ENCODE data around the gene PSMA6.
A peak's percentile ranks its signal among the peaks of the same experiment; 100 is the strongest.
"Not testable (repeated sequence)": the region's sequence is repeated elsewhere in the genome, so short reads cannot be mapped to it uniquely, and the experiment has no call there.

PSMA6 gene

GRCh38 chr14:35289623-35290022 is 2.6 kb upstream of the PSMA6 start:
- no peaks in the 10 kb centered on the region for H3K27me3 ChIP-seq (ENCODE audit: low read depth)
- H3K4me1 ChIP-seq, result peaks cover 7% of the 10 kb centered on the region
- no peaks in the 10 kb centered on the region for H3K9me3 ChIP-seq
- in situ Hi-C loops (cut with MboI; ENCODE audit: low sequenced_read_pairs), result no loop called here
- H3K36me3 ChIP-seq (replicated peaks), result peaks cover 7% of the 10 kb centered on the region; the same call in 1 of the 2 replicates
- H3K4me3 ChIP-seq, result no peak overlapping the region
- no peak for DNase-seq (ENCODE audit: low spot score in 2 of 2)

GRCh38 chr14:35292770-35293561 is 784 bp downstream of the PSMA6 start:
- DNase-seq (ENCODE audit: low spot score in 2 of 2), result no peak
- Histone ChIP-seq H3K9me3 (no peaks in the 10 kb centered on the region), H3K4me1 (peaks cover 9% of the 10 kb centered on the region), H3K27me3 (ENCODE audit: low read depth) (no peaks in the 10 kb centered on the region), H3K36me3 (replicated peaks) (peaks cover 10% of the 10 kb centered on the region; the same call in 1 of the 2 replicates), H3K4me3 (peak overlapping the region; percentile 93)
- in situ Hi-C loops (cut with MboI; ENCODE audit: low sequenced_read_pairs), result no loop called here

- H3K4me3 ChIP-seq, result no peak overlapping the region
Observed at GRCh38 chr14:35295845-35296161, 3.6 kb downstream of the PSMA6 start.

GRCh38 chr14:35296545-35296944 is 4.4 kb downstream of the PSMA6 start:
- peaks cover 9% of the 10 kb centered on the region for H3K4me1 ChIP-seq
- DNase-seq (ENCODE audit: low spot score in 2 of 2), result no peak
- H3K4me3 ChIP-seq, result no peak overlapping the region
- no peaks in the 10 kb centered on the region for H3K9me3 ChIP-seq
- peaks cover 10% of the 10 kb centered on the region; the same call in 1 of the 2 replicates for H3K36me3 ChIP-seq (replicated peaks)
- no peaks in the 10 kb centered on the region for H3K27me3 ChIP-seq (ENCODE audit: low read depth)
- in situ Hi-C loops (cut with MboI; ENCODE audit: low sequenced_read_pairs), result no loop called here

More at GRCh38 chr14:35295845-35296161, 3.6 kb downstream of the PSMA6 start:
- Histone ChIP-seq H3K27me3 (ENCODE audit: low read depth) (no peaks in the 10 kb centered on the region), H3K4me1 (peaks cover 9% of the 10 kb centered on the region), H3K36me3 (replicated peaks) (peaks cover 10% of the 10 kb centered on the region; the same call in 1 of the 2 replicates), H3K9me3 (no peaks in the 10 kb centered on the region)
- in situ Hi-C loops (cut with MboI; ENCODE audit: low sequenced_read_pairs), result no loop called here
- DNase-seq (ENCODE audit: low spot score in 2 of 2), result peak in 1 of 2 experiments; percentile 32

- H3K36me3 ChIP-seq (replicated peaks), result 0 out of 2 replicates have a peak, but pooled peaks cover 10% of the 10 kb centered on the region
- no peaks in the 10 kb centered on the region for H3K27me3 ChIP-seq (ENCODE audit: low read depth)
- H3K9me3 ChIP-seq, result no peaks in the 10 kb centered on the region
- in situ Hi-C loops (cut with MboI; ENCODE audit: low sequenced_read_pairs), result no loop called here
- peaks cover 7% of the 10 kb centered on the region for H3K4me1 ChIP-seq
- no peak overlapping the region for H3K4me3 ChIP-seq
- DNase-seq (ENCODE audit: low spot score in 2 of 2), result no peak
Observed at GRCh38 chr14:35297706-35298105, 5.5 kb downstream of the PSMA6 start.

GRCh38 chr14:35298351-35298750 is 6.2 kb downstream of the PSMA6 start:
- Histone ChIP-seq H3K36me3 (replicated peaks) (0 out of 2 replicates have a peak, but pooled peaks cover 10% of the 10 kb centered on the region), H3K27me3 (ENCODE audit: low read depth) (no peaks in the 10 kb centered on the region), H3K9me3 (no peaks in the 10 kb centered on the region), H3K4me1 (peaks cover 7% of the 10 kb centered on the region), H3K4me3 (no peak overlapping the region)
- in situ Hi-C loops (cut with MboI; ENCODE audit: low sequenced_read_pairs), result no loop called here
- no peak for DNase-seq (ENCODE audit: low spot score in 2 of 2)

GRCh38 chr14:35299708-35300107 is 7.5 kb downstream of the PSMA6 start:
- Histone ChIP-seq H3K4me3 (no peak overlapping the region), H3K4me1 (peaks cover 1% of the 10 kb centered on the region), H3K36me3 (replicated peaks) (0 out of 2 replicates have a peak, but pooled peaks cover 5% of the 10 kb centered on the region), H3K27me3 (ENCODE audit: low read depth) (no peaks in the 10 kb centered on the region), H3K9me3 (no peaks in the 10 kb centered on the region)
- no peak for DNase-seq (ENCODE audit: low spot score in 2 of 2)
- in situ Hi-C loops (cut with MboI; ENCODE audit: low sequenced_read_pairs), result no loop called here

GRCh38 chr14:35300228-35300627 is 8.0 kb downstream of the PSMA6 start:
- Histone ChIP-seq H3K4me1 (no peaks in the 10 kb centered on the region; the same call in 1 of the 2 replicates), H3K36me3 (replicated peaks) (0 out of 2 replicates have a peak, but pooled peaks cover 3% of the 10 kb centered on the region), H3K4me3 (no peak overlapping the region), H3K27me3 (ENCODE audit: low read depth) (no peaks in the 10 kb centered on the region), H3K9me3 (no peaks in the 10 kb centered on the region)
- in situ Hi-C loops (cut with MboI; ENCODE audit: low sequenced_read_pairs), result no loop called here
- DNase-seq (ENCODE audit: low spot score in 2 of 2), result no peak

GRCh38 chr14:35301334-35301733 is 9.2 kb downstream of the PSMA6 start:
- H3K4me1 ChIP-seq; H3K36me3 ChIP-seq (replicated peaks); H3K4me3 ChIP-seq; DNase-seq (ENCODE audit: low spot score in 2 of 2); H3K9me3 ChIP-seq; H3K27me3 ChIP-seq (ENCODE audit: low read depth); in situ Hi-C loops (cut with MboI; ENCODE audit: low sequenced_read_pairs): not testable (repeated sequence)

- no peak overlapping the region for H3K4me3 ChIP-seq
- H3K4me1 ChIP-seq, result no peaks in the 10 kb centered on the region; the same call in 1 of the 2 replicates
- H3K27me3 ChIP-seq (ENCODE audit: low read depth), result no peaks in the 10 kb centered on the region
- 0 out of 2 replicates have a peak, but pooled peaks cover 3% of the 10 kb centered on the region for H3K36me3 ChIP-seq (replicated peaks)
- no peaks in the 10 kb centered on the region for H3K9me3 ChIP-seq
- in situ Hi-C loops (cut with MboI; ENCODE audit: low sequenced_read_pairs), result no loop called here
- DNase-seq (ENCODE audit: low spot score in 2 of 2), result no peak
Observed at GRCh38 chr14:35301735-35302528, 9.8 kb downstream of the PSMA6 start.

GRCh38 chr14:35303149-35303935 is 11.2 kb downstream of the PSMA6 start:
- Histone ChIP-seq H3K4me1 (no peaks in the 10 kb centered on the region; the same call in 1 of the 2 replicates), H3K27me3 (ENCODE audit: low read depth) (no peaks in the 10 kb centered on the region), H3K4me3 (no peak overlapping the region), H3K9me3 (no peaks in the 10 kb centered on the region), H3K36me3 (replicated peaks) (peaks cover 9% of the 10 kb centered on the region)
- DNase-seq (ENCODE audit: low spot score in 2 of 2), result no peak
- in situ Hi-C loops (cut with MboI; ENCODE audit: low sequenced_read_pairs), result no loop called here

- Histone ChIP-seq H3K9me3 (no peaks in the 10 kb centered on the region), H3K4me3 (no peak overlapping the region), H3K4me1 (no peaks in the 10 kb centered on the region; the same call in 1 of the 2 replicates), H3K36me3 (replicated peaks) (peaks cover 25% of the 10 kb centered on the region), H3K27me3 (ENCODE audit: low read depth) (no peaks in the 10 kb centered on the region)
- no peak for DNase-seq (ENCODE audit: low spot score in 2 of 2)
- in situ Hi-C loops (cut with MboI; ENCODE audit: low sequenced_read_pairs), result no loop called here
Observed at GRCh38 chr14:35304812-35305462, 12.8 kb downstream of the PSMA6 start.

GRCh38 chr14:35305633-35306032 is 13.5 kb downstream of the PSMA6 start:
- no peaks in the 10 kb centered on the region for H3K27me3 ChIP-seq (ENCODE audit: low read depth)
- peaks cover 32% of the 10 kb centered on the region for H3K36me3 ChIP-seq (replicated peaks)
- H3K4me1 ChIP-seq, result no peaks in the 10 kb centered on the region; the same call in 1 of the 2 replicates
- H3K4me3 ChIP-seq, result no peak overlapping the region
- no peaks in the 10 kb centered on the region for H3K9me3 ChIP-seq
- no peak for DNase-seq (ENCODE audit: low spot score in 2 of 2)
- in situ Hi-C loops (cut with MboI; ENCODE audit: low sequenced_read_pairs), result no loop called here
